ENCODE results near the gene DGAT2. TPM values are rescaled to one million over a fixed set of nuclear protein-coding genes. Genes with fewer than 3 reads are reported as not detected.

DGAT2 gene
- total RNA-seq, 1 experiment from 2014 or later, result 1.6 TPM

GRCh38 chr11:75802021-75802912 is 33.7 kb downstream of the DGAT2 start:
- no peaks in the 10 kb centered on the region for H3K36me3 Mint-ChIP-seq
- H3K27me3 Mint-ChIP-seq (ENCODE audit: low read depth), result peaks cover 5% of the 10 kb centered on the region; the same call in 1 of the 2 replicates
- no peak for ATAC-seq
- no peak for DNase-seq (ENCODE audit: low spot score)
- no peaks in the 10 kb centered on the region for H3K9me3 Mint-ChIP-seq
- H3K4me1 Mint-ChIP-seq, result peaks cover 4% of the 10 kb centered on the region; the same call in 1 of the 2 replicates
- 0 out of 2 replicates have a peak overlapping the region, but pooled peaks have one; percentile 47 for H3K27ac Mint-ChIP-seq
- ChIA-PET CTCF (interaction anchor here (0.7 to 4.7 kb wide), 9 partner anchors 9 to 405 kb away, joined by 3 to 37 read pairs (median 8); no protein-coding TSS in a partner anchor), POLR2A (no interaction called here)
- no peak for TF ChIP-seq NFYB (CRISPR knock-in tag; conservative IDR thresholded peaks at IDR 0.05; ENCODE audit: low read depth)
- TF ChIP-seq GTF2I (CRISPR knock-in tag; conservative IDR thresholded peaks at IDR 0.05), result no peak
- TF ChIP-seq TCF7 (CRISPR knock-in tag; IDR thresholded peaks at IDR 0.05; ENCODE audit: low read depth), result no peak
- no peak for TF ChIP-seq ESRRA (CRISPR knock-in tag; IDR thresholded peaks at IDR 0.05; ENCODE audit: borderline replicate concordance)
- no peak for TF ChIP-seq SMAD3 (CRISPR knock-in tag; IDR thresholded peaks at IDR 0.05; ENCODE audit: borderline replicate concordance)
- no peak for TF ChIP-seq USF1 (CRISPR knock-in tag; IDR thresholded peaks at IDR 0.05)
- TF ChIP-seq RELA (CRISPR knock-in tag; IDR thresholded peaks at IDR 0.05; ENCODE audit: borderline replicate concordance), result no peak
- TF ChIP-seq ZBTB43 (CRISPR knock-in tag; IDR thresholded peaks at IDR 0.05), result no peak
- TF ChIP-seq ZNF281 (CRISPR knock-in tag; IDR thresholded peaks at IDR 0.05), result no peak
- no peak for TF ChIP-seq ATF2 (CRISPR knock-in tag; IDR thresholded peaks at IDR 0.05; ENCODE audit: borderline replicate concordance, low read depth)
- TF ChIP-seq SP1 (CRISPR knock-in tag; conservative IDR thresholded peaks at IDR 0.05), result no peak
- no peak for TF ChIP-seq MYBL2 (CRISPR knock-in tag; IDR thresholded peaks at IDR 0.05)
- no peak for TF ChIP-seq ZNF671 (CRISPR knock-in tag; IDR thresholded peaks at IDR 0.05)
- H3K4me3 Mint-ChIP-seq, result no peak overlapping the region

GRCh38 chr11:75802913-75803820 is 34.6 kb downstream of the DGAT2 start:
- Mint-ChIP-seq H3K27ac (no peak overlapping the region), H3K9me3 (no peaks in the 10 kb centered on the region), H3K4me3 (no peak overlapping the region)

More at GRCh38 chr11:75802913-75803820, 34.6 kb downstream of the DGAT2 start:
- ChIA-PET POLR2A (no interaction called here), CTCF (interaction anchor here (0.9 to 4.7 kb wide), 12 partner anchors 10 to 406 kb away, joined by 3 to 37 read pairs (median 7); no protein-coding TSS in a partner anchor)
- Mint-ChIP-seq H3K4me1 (peaks cover 4% of the 10 kb centered on the region; the same call in 1 of the 2 replicates), H3K27me3 (ENCODE audit: low read depth) (peaks cover 5% of the 10 kb centered on the region; the same call in 1 of the 2 replicates), H3K36me3 (no peaks in the 10 kb centered on the region)
- ATAC-seq (peak; percentile 95), DNase-seq (ENCODE audit: low spot score) (peak; percentile 84)
- TF ChIP-seq ATF1 (CRISPR knock-in tag; IDR thresholded peaks at IDR 0.05) (no peak), CTCF (IDR thresholded peaks at IDR 0.05) (peak; percentile 82), MLX (CRISPR knock-in tag; IDR thresholded peaks at IDR 0.05) (no peak), RORB (CRISPR knock-in tag; IDR thresholded peaks at IDR 0.05) (no peak)

Measured in WTC11 (cell line).